Mesothelial cell of epicardium (in vitro differentiated cells): ENCODE data around the gene UBE2M. TPM values are rescaled to one million over a fixed set of nuclear protein-coding genes. Genes with fewer than 3 reads are reported as not detected.

Experiments
- DNase-seq, 2 experiments: peaks; one replicate each; pipeline ENCODE4 v3.0.0; 2021; ENCODE audit warnings: low spot score in 2 of 2; ENCODE audit not compliant: unreplicated experiment in 2 of 2
- H3K27ac Mint-ChIP-seq: 2 replicates; pipeline ENCODE4 v1.8.0; 2021; ENCODE audit warnings: mixed read lengths
- H3K27me3 Mint-ChIP-seq: 2 replicates; pipeline ENCODE4 v1.8.0; 2021; ENCODE audit warnings: low read depth, mixed read lengths
- H3K36me3 Mint-ChIP-seq: 2 replicates; pipeline ENCODE4 v1.8.0; 2021; ENCODE audit warnings: mixed read lengths
- H3K4me1 Mint-ChIP-seq: 2 replicates; pipeline ENCODE4 v1.8.0; 2021; ENCODE audit warnings: mixed read lengths
- H3K4me3 Mint-ChIP-seq: 2 replicates; pipeline ENCODE4 v1.8.0; 2021; ENCODE audit warnings: mild to moderate bottlenecking, moderate library complexity, mixed read lengths
- H3K9me3 Mint-ChIP-seq: 2 replicates; pipeline ENCODE4 v1.8.0; 2021; ENCODE audit warnings: mixed read lengths
- CTCF ChIP-seq: fragments of 200-600 bp; sonication (generic); IDR thresholded peaks from one replicate; pipeline ENCODE4 v1.5.0; 2021; ENCODE audit warnings: antibody characterized with exemption; ENCODE audit not compliant: unreplicated experiment
- total RNA-seq: library from RNA; stranded (reverse); gene quantifications from 3 replicates; pipeline ENCODE4 v1.2.1, GENCODE V29; 2021

The UBE2M gene
- total RNA-seq, 1 donor from 2014 or later = 73.4 TPM

- no peak for TF ChIP-seq CTCF
- no peak overlapping the region for H3K4me3 Mint-ChIP-seq
- H3K27ac Mint-ChIP-seq = no peak overlapping the region
- H3K9me3 Mint-ChIP-seq = no peaks in the 10 kb centered on the region
- peaks cover 24% of the 10 kb centered on the region for H3K36me3 Mint-ChIP-seq
- peaks cover 21% of the 10 kb centered on the region for H3K4me1 Mint-ChIP-seq
- H3K27me3 Mint-ChIP-seq = no peaks in the 10 kb centered on the region
- no peak for DNase-seq
Measured at GRCh38 chr19:58548859-58549663, 9.3 kb downstream of the UBE2M start.

DNA sequence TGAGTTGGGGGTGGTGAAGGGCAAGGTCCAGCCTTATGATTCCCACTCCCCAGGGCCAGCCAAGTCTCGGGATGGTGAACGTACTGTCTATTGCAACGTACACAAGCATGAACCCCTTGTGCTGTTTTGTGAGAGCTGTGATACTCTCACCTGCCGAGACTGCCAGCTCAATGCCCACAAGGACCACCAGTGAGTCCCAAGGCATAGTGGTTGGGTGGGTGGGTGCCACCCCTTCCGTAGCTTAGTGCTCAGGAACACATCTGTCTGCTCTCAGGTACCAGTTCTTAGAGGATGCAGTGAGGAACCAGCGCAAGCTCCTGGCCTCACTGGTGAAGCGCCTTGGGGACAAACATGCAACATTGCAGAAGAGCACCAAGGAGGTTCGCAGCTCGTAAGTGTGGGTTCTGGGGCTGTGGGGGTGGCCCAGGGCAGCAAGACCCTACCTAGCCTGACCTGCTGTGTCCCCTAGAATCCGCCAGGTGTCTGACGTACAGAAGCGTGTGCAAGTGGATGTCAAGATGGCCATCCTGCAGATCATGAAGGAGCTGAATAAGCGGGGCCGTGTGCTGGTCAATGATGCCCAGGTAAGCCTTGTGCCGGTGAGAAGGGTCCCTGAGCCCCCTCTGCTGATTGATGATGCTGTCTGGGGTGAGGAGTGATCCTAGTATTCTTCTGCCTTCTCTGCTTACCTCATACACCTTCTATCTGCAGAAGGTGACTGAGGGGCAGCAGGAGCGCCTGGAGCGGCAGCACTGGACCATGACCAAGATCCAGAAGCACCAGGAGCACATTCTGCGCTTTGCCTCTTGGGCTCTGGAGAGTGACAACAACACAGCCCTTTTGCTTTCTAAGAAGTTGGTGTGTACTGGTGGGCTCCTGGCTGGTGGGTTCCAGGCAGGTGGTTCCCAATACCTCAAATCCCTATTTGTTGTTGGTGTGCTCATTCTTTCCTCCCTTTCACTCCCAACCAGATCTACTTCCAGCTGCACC is 10.8 kb downstream of the UBE2M start:
- TF ChIP-seq CTCF = no peak
- no peak for DNase-seq
- H3K27me3 Mint-ChIP-seq = peaks cover 10% of the 10 kb centered on the region
- H3K27ac Mint-ChIP-seq = peak overlapping the region; percentile 25
- H3K9me3 Mint-ChIP-seq = no peaks in the 10 kb centered on the region
- peaks cover 18% of the 10 kb centered on the region for H3K36me3 Mint-ChIP-seq
- no peak overlapping the region for H3K4me3 Mint-ChIP-seq
- H3K4me1 Mint-ChIP-seq = peaks cover 20% of the 10 kb centered on the region

GRCh38 chr19:58546019-58546530 is 12.3 kb downstream of the UBE2M start:
- Mint-ChIP-seq H3K27me3 (peaks cover 20% of the 10 kb centered on the region), H3K9me3 (no peaks in the 10 kb centered on the region), H3K36me3 (peaks cover 12% of the 10 kb centered on the region), H3K4me3 (peak overlapping the region; percentile 97), H3K27ac (peak overlapping the region; percentile 95), H3K4me1 (peaks cover 20% of the 10 kb centered on the region)
- no peak for TF ChIP-seq CTCF
- no peak for DNase-seq

DNA sequence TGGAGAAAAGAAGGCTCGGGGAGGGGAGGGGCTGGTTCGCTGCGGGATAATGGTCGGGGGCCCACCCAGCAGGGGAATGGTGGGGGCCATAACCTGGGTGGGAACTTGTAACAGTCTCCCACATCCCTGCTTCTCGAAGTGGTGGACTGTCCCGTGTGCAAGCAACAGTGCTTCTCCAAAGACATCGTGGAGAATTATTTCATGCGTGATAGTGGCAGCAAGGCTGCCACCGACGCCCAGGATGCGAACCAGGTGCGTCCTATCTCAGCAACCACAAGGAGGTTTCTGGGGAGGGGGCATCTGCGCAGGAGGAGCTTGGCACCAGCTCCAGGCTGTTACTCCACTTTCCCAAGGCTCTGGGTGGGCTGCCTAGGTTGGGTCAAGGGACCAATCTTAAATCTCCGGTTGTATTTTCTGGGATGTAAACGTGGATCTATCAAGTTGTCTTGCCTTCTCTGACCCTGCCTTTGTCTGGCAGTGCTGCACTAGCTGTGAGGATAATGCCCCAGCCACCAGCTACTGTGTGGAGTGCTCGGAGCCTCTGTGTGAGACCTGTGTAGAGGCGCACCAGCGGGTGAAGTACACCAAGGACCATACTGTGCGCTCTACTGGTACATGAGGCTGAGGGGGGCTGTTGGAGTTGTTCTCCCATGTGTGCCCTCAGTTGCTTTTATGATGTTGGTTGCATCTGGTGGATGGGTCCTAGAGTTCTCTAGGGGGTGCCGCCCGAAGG is 13.0 kb downstream of the UBE2M start:
- Mint-ChIP-seq H3K27ac (peak overlapping the region; percentile 95), H3K9me3 (no peaks in the 10 kb centered on the region), H3K4me3 (peak overlapping the region; percentile 97), H3K4me1 (peaks cover 20% of the 10 kb centered on the region), H3K27me3 (peaks cover 22% of the 10 kb centered on the region), H3K36me3 (peaks cover 10% of the 10 kb centered on the region)
- DNase-seq = no peak
- no peak for TF ChIP-seq CTCF
